ENCODE results near the gene KCNQ1. TPM values are rescaled to one million over a fixed set of nuclear protein-coding genes. Genes with fewer than 3 reads are reported as not detected.

The KCNQ1 gene
- total RNA-seq, 1 experiment from 2014 or later, result not detected

DNA sequence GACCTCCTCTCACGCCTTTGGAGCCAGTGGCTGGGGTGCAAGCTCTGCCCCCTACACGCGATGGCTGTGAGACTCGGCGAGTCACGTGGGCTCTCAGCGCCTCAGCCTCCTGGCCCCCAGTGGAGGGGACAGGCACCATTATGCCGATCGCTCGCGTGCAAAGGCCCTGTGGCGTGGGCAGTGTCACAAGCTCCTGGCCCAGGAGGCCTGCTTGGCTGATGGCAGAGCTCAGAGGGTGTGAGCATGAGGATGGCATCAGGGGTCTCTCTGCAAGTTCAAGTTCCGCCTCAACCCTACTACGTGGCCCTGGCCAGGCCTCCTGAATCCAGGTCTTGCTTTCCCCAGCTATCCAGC lies 345.7 kb downstream of the KCNQ1 start:
- intact Hi-C loops (cut with micrococcal nuclease; ENCODE audit: unreplicated experiment), result no loop called here
- Histone ChIP-seq H3K79me2 (ENCODE audit: low read depth) (no peaks in the 10 kb centered on the region), H3K27ac (no peak overlapping the region), H3F3A (ENCODE audit: insufficient read depth, low read depth) (no peaks in the 10 kb centered on the region), H3K36me3 (ENCODE audit: low read depth) (no peaks in the 10 kb centered on the region), H3K9me3 (ENCODE audit: insufficient read depth, low read depth) (no peaks in the 10 kb centered on the region), H3K4me1 (replicated peaks; ENCODE audit: insufficient read depth) (no peaks in the 10 kb centered on the region), H4K20me1 (ENCODE audit: insufficient read depth) (no peaks in the 10 kb centered on the region), H3K4me2 (no peak overlapping the region), H2AFZ (no peak overlapping the region), H3K27me3 (ENCODE audit: insufficient read depth, low read depth) (peaks cover 6% of the 10 kb centered on the region), H3K4me3 (no peak overlapping the region), H3K9me2 (ENCODE audit: insufficient read depth) (no peaks in the 10 kb centered on the region)
- TF ChIP-seq, protein P1, sequence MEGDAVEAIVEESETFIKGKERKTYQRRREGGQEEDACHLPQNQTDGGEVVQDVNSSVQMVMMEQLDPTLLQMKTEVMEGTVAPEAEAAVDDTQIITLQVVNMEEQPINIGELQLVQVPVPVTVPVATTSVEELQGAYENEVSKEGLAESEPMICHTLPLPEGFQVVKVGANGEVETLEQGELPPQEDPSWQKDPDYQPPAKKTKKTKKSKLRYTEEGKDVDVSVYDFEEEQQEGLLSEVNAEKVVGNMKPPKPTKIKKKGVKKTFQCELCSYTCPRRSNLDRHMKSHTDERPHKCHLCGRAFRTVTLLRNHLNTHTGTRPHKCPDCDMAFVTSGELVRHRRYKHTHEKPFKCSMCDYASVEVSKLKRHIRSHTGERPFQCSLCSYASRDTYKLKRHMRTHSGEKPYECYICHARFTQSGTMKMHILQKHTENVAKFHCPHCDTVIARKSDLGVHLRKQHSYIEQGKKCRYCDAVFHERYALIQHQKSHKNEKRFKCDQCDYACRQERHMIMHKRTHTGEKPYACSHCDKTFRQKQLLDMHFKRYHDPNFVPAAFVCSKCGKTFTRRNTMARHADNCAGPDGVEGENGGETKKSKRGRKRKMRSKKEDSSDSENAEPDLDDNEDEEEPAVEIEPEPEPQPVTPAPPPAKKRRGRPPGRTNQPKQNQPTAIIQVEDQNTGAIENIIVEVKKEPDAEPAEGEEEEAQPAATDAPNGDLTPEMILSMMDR (conservative IDR thresholded peaks at IDR 0.05), result no peak
- TF ChIP-seq EZH2 (IDR thresholded peaks at IDR 0.05; ENCODE audit: low read depth), result no peak
- ChIA-PET POLR2A (ENCODE audit: unreplicated experiment) (no interaction called here), CTCF (no interaction called here)
- DNase-seq, result no peak
- no TSS peak for BruUV-seq (replicated peaks)

DNA sequence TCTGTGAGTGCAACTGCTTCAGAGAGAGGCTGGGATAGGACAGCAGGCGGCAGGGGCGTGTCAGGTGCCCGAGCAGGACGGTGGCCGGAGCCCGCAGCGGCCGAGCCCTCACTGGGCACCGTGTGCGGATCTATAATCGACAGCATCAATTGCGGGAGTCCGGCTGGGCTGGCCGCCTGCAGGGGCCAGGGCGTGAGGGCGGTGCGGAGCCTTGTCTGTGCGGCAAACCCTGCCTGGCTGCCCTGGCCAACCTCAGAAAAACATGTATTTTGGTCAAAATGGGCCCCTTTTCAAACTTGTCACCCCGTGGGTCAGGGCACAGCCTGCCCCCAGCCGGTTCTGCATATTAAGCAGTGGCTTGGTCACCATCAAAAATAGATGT lies 346.3 kb downstream of the KCNQ1 start:
- Histone ChIP-seq H3F3A (ENCODE audit: insufficient read depth, low read depth) (no peaks in the 10 kb centered on the region), H3K4me2 (no peak overlapping the region), H3K79me2 (ENCODE audit: low read depth) (no peaks in the 10 kb centered on the region), H3K4me3 (no peak overlapping the region), H2AFZ (no peak overlapping the region), H4K20me1 (ENCODE audit: insufficient read depth) (no peaks in the 10 kb centered on the region), H3K9me2 (ENCODE audit: insufficient read depth) (no peaks in the 10 kb centered on the region), H3K27ac (no peak overlapping the region), H3K9me3 (ENCODE audit: insufficient read depth, low read depth) (no peaks in the 10 kb centered on the region), H3K27me3 (ENCODE audit: insufficient read depth, low read depth) (peaks cover 6% of the 10 kb centered on the region), H3K36me3 (ENCODE audit: low read depth) (no peaks in the 10 kb centered on the region), H3K4me1 (replicated peaks; ENCODE audit: insufficient read depth) (no peaks in the 10 kb centered on the region)
- BruUV-seq (replicated peaks), result no TSS peak
- no peak for DNase-seq
- intact Hi-C loops (cut with micrococcal nuclease; ENCODE audit: unreplicated experiment), result no loop called here
- ChIA-PET CTCF (no interaction called here), POLR2A (ENCODE audit: unreplicated experiment) (no interaction called here)
- TF ChIP-seq EZH2 (IDR thresholded peaks at IDR 0.05; ENCODE audit: low read depth), result no peak
- TF ChIP-seq, protein P1 (conservative IDR thresholded peaks at IDR 0.05), result no peak

DNA sequence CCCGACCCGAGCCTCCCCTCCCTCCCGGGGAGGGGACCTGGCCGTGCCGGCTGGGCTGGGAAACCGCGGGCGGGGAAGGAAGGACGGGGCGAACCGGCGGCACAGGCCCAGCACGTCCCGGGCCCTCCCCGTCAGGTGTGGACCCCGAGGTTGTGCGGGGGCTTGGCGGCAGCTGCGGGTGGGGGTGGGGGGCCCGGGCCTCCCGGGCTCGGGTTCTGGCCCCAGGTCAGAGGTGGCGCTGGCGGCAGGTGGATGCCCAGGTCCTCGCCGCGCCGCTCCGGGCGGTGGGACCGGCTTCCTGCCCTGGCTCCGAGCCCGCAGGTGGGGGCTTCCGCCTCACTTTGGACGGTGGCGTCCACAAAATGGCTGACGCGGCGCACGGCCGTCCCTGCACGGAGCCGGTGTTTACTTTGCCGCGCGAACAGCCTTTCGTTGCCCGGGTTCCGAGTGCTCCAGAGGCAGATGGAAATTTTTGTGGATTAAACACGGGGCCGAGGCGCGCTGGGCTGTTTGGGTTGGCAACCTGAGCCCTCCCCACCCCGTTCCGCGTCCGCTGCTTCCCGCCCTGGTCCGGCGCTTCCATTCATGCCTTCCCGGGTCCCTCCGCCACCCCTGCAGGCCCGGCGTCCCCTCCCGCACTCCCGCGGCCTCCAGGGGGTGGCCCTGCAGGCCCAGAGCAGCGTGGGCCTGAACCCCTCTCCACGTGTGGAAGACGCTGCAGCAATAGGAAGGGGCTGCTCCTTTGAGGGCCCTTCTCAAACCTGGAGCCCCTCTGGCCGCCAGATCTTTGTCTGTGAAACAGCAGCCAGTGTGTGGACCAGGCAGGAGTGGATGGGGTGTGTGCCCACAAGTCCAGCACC lies 346.9 kb downstream of the KCNQ1 start:
- BruUV-seq (replicated peaks), result no TSS peak
- H3K36me3 ChIP-seq (ENCODE audit: low read depth), result no peaks in the 10 kb centered on the region
- no peaks in the 10 kb centered on the region for H3K4me1 ChIP-seq (replicated peaks; ENCODE audit: insufficient read depth)
- CTCF ChIA-PET, result no interaction called here
- no peaks in the 10 kb centered on the region for H3K9me3 ChIP-seq (ENCODE audit: insufficient read depth, low read depth)
- H3K27ac ChIP-seq, result no peak overlapping the region
- intact Hi-C loops (cut with micrococcal nuclease; ENCODE audit: unreplicated experiment), result no loop called here
- H4K20me1 ChIP-seq (ENCODE audit: insufficient read depth), result no peaks in the 10 kb centered on the region
- no peak overlapping the region for H3K4me3 ChIP-seq
- H3F3A ChIP-seq (ENCODE audit: insufficient read depth, low read depth), result no peaks in the 10 kb centered on the region
- DNase-seq, result no peak
- no peak for TF ChIP-seq EZH2 (IDR thresholded peaks at IDR 0.05; ENCODE audit: low read depth)
- TF ChIP-seq, protein P1 (conservative IDR thresholded peaks at IDR 0.05), result no peak
- H3K9me2 ChIP-seq (ENCODE audit: insufficient read depth), result no peaks in the 10 kb centered on the region
- no peak overlapping the region for H2AFZ ChIP-seq
- H3K27me3 ChIP-seq (ENCODE audit: insufficient read depth, low read depth), result peaks cover 6% of the 10 kb centered on the region
- H3K79me2 ChIP-seq (ENCODE audit: low read depth), result no peaks in the 10 kb centered on the region
- no peak overlapping the region for H3K4me2 ChIP-seq
- POLR2A ChIA-PET (ENCODE audit: unreplicated experiment), result no interaction called here
